ENCODE data around the gene TBC1D9B. TPM values are rescaled to one million over a fixed set of nuclear protein-coding genes. Genes with fewer than 3 reads are reported as not detected.
A peak's percentile ranks its signal among the peaks of the same experiment; 100 is the strongest.

The TBC1D9B gene
- total RNA-seq, 1 donor from 2014 or later: 92.4 TPM

- Histone ChIP-seq H3K4me3 (no peak overlapping the region), H3K36me3 (peaks cover 100% of the 10 kb centered on the region), H3K27ac (peak overlapping the region; percentile 8), H3K4me1 (peaks cover 38% of the 10 kb centered on the region), H3K9me3 (no peaks in the 10 kb centered on the region), H3K27me3 (no peaks in the 10 kb centered on the region)
- peak; percentile 80 for ATAC-seq
- TF ChIP-seq CTCF (IDR thresholded peaks at IDR 0.05): no peak
- peak; percentile 70 for DNase-seq
- intact Hi-C loops (cut with DNase I): no loop called here
Observed at GRCh38 chr5:179827680-179828079, 80.0 kb downstream of the TBC1D9B start.

GRCh38 chr5:179825655-179826182 is 82.0 kb downstream of the TBC1D9B start:
- Histone ChIP-seq H3K27me3 (no peaks in the 10 kb centered on the region), H3K36me3 (peaks cover 90% of the 10 kb centered on the region), H3K9me3 (no peaks in the 10 kb centered on the region), H3K4me1 (peaks cover 44% of the 10 kb centered on the region), H3K4me3 (no peak overlapping the region), H3K27ac (no peak overlapping the region)
- intact Hi-C loops (cut with DNase I): no loop called here
- no peak for TF ChIP-seq CTCF (IDR thresholded peaks at IDR 0.05)
- ATAC-seq: no peak
- DNase-seq: no peak

GRCh38 chr5:179824745-179825112 is 83.0 kb downstream of the TBC1D9B start:
- no peaks in the 10 kb centered on the region for H3K9me3 ChIP-seq
- no peaks in the 10 kb centered on the region for H3K27me3 ChIP-seq
- no peak for ATAC-seq
- DNase-seq: no peak
- H3K4me1 ChIP-seq: peaks cover 51% of the 10 kb centered on the region
- no peak for TF ChIP-seq CTCF (IDR thresholded peaks at IDR 0.05)
- H3K4me3 ChIP-seq: no peak overlapping the region
- peaks cover 80% of the 10 kb centered on the region for H3K36me3 ChIP-seq
- no peak overlapping the region for H3K27ac ChIP-seq
- intact Hi-C loops (cut with DNase I): no loop called here

GRCh38 chr5:179823937-179824744 is 83.6 kb downstream of the TBC1D9B start:
- no peak for TF ChIP-seq CTCF (IDR thresholded peaks at IDR 0.05)
- no peak for DNase-seq
- Histone ChIP-seq H3K27me3 (no peaks in the 10 kb centered on the region), H3K36me3 (peaks cover 74% of the 10 kb centered on the region), H3K27ac (no peak overlapping the region), H3K4me1 (peaks cover 56% of the 10 kb centered on the region), H3K9me3 (no peaks in the 10 kb centered on the region), H3K4me3 (peak overlapping the region; percentile 100)
- intact Hi-C loops (cut with DNase I): no loop called here
- no peak for ATAC-seq

- ATAC-seq (no peak), DNase-seq (no peak)
- no peaks in the 10 kb centered on the region for H3K27me3 ChIP-seq
- TF ChIP-seq CTCF (IDR thresholded peaks at IDR 0.05): no peak
- H3K4me1 ChIP-seq: peaks cover 63% of the 10 kb centered on the region
- no peaks in the 10 kb centered on the region for H3K9me3 ChIP-seq
- peak overlapping the region; percentile 1 for H3K27ac ChIP-seq
- peak overlapping the region; percentile 100 for H3K4me3 ChIP-seq
- H3K36me3 ChIP-seq: peaks cover 58% of the 10 kb centered on the region
- intact Hi-C loops (cut with DNase I): no loop called here
Observed at GRCh38 chr5:179822444-179822990, 85.2 kb downstream of the TBC1D9B start.

Measured in upper lobe of right lung (tissue), 1 donor.